HG02943 (cell line): Measurements from ENCODE around the gene ZNRF3.
"Not testable (repeated sequence)": the region's sequence is repeated elsewhere in the genome, so short reads cannot be mapped to it uniquely, and the experiment has no call there.

Experiments used
- ATAC-seq: cut with Tn5 transposase; IDR thresholded peaks from one replicate; pipeline ENCODE4 v1.9.1; 2021; ENCODE audit warnings: mild to moderate bottlenecking, low read depth, moderate library complexity; ENCODE audit not compliant: unreplicated experiment

The ZNRF3 gene

DNA sequence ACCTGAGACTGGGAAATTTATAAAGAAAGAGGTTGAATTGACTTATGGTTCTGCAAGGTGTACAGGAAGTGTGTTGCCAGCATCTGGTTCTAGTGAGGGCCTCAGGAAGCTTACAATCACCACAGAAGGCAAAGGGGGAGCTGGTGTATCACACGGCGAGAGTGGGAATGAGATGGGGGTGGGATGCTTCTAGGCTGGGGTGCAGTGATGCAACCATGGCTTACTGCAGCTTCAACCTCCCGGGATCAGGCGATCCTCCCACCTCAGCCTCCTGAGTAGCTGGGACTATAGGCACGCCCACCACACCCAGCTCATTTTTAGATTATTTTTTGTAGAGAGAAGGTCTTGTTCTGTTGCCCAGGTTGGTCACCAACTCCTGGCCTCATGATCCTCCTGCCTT, 117.3 kb downstream of the ZNRF3 start:
- ATAC-seq = no peak

DNA sequence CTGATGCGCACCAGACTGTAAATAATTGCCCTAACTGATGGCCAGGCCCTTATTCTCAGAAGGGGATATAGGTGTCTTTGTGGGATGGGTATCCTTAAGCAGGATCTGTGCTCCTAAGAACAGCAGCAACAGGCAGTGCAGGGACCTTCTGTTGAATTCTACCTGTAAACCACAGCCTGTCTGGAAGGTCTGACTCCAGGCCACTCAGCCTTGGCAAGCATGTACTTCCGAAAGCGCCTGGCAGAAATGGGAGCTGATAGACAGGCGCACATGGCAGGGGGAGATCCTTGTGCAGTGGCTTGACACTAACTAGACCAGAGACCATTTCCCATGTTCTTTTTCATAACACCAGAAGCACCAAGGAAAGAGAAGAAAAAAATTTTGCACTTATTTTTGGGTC, 119.2 kb downstream of the ZNRF3 start:
- ATAC-seq = no peak

DNA sequence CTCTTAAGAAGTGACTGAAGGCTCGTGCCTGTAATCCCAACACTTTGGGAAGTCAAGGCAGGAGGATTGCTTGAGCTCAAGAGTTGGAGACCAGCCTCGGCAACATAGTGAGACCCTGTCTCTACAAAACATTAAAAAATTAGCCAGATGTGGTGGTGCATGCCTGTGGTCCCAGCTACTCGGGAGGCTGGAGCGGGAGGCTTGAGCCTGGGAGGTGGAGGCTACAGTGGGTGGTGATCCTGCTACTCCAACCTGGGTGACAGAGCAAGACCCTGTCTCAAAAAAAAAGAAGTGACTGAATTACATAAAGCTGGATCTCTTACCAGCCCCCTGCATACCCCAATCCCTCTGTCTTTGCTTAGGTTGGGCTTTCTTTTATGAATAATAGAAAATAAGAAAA, 120.2 kb downstream of the ZNRF3 start:
- ATAC-seq = no peak

DNA sequence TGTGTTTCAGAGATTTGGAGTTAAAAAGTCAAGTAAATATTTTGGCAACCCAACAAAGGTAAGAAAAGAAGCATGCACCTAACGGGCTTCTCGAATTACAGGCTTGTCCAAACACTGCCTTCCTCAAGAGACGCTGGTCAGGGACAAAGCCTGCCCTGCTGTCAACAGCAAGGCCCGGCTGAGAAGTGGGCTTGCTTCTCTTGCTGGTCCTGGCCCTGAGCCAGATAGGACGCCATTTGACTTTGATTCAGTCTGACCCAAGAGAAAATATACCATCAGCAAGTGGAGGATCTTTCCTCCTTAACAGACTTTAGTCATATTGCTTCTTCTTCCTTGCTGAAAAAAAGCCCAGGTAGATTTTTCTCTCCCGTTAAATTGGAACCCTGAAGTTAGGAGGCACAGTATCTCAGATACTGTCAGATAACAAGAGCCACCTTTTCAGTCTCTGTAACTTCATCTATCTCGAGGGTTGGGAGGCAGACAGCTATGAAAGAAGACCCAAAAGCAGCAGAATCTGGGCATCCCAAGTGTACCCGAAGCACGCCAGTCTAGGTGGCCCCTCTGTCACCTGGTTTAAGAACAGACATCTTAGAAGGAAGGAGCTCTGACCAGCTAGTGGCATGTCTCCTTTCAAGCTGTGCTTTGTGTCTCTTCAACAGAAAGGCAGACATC, 120.7 kb downstream of the ZNRF3 start:
- no peak for ATAC-seq

DNA sequence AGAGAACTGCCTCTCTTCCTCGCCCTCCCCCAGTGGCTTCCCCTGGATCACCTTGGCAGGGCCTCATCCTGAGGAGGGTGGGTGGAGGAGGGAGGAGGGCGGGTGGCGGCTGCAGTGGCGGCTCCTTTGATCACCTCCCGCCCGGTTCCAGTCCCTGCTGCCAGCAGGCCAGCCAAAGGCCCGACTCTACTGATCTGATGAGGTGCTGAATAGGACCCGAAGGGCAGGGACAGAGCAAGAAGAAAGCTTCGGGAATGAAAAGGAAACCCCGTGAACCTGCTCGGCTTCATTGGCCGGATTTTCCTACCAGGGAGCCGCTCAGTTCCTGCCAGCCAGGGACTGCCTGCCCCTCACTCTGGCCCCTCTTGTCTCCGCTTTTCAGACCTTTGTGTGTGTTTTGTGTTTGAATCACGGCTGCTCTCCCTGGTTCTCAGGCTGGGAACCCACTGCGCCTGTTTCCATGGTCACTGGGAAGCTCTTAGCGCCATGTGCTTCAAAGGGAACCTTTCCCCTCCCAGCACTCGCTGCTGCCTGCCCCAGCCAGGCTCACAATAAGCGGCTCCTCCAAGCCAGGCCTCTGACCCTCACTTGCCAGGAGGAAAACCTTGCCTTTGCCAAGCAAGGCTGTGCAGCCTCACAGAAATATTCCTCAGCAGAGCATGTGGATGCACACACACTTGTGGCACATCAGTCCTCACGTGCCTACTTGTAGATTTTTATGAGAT, 121.4 kb downstream of the ZNRF3 start:
- ATAC-seq = no peak

DNA sequence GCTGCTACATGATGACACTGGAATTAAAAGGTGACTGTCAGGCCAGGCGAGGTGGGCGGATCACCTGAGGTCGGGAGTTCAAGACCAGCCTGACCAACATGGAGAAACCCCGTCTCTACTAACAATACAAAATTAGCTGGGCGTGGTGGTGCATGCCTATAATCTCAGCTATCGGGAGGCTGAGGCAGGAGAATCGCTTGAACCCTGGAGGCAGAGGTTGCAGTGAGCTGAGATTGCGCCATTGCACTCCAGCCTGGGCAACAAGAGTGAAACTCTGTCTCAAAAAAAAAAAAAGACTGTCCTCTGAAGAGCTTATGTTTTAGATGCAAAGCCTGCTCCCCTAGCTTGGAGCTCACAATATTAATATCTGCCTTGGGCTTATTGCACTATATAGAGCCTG, 122.4 kb downstream of the ZNRF3 start:
- not testable (repeated sequence) for ATAC-seq

DNA sequence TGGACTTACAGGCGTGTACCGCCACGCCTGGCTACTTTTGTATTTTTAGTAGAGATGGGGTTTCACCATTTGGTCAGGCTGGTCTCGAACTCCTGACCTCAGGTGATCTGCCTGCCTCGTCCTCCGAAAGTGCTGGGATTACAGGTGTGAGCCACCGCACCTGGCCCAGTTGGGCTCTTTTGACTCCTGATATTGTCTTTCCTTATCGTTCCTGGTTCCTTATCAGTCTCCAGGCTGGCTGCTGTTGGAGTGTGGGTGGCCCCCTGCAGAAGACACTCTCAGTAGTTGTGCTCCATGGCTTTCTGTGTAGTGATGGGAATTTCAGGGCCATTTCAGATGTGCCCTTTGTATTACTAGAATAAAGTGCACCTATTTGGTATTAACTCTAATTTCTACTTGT, 123.0 kb downstream of the ZNRF3 start:
- no peak for ATAC-seq

DNA sequence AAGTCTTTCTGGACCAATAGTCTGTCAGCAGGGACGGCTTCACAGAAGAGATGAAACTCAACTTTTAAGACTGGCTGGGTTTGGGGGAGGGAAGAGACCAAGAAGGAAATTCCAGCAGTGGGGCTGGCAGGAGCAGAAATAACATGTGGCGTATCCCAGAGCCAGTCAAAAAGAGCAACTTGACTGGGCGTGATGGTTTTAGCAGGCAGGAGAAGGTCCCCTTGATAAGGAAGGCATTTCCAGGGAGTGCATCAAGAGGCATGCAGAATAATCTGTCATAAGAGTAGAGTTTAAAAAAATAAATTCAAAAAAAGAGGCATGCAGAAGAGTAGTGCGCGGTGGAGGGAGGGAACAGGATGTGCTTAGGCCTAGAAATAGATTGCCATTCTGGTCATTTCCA, 125.8 kb downstream of the ZNRF3 start:
- ATAC-seq = no peak

DNA sequence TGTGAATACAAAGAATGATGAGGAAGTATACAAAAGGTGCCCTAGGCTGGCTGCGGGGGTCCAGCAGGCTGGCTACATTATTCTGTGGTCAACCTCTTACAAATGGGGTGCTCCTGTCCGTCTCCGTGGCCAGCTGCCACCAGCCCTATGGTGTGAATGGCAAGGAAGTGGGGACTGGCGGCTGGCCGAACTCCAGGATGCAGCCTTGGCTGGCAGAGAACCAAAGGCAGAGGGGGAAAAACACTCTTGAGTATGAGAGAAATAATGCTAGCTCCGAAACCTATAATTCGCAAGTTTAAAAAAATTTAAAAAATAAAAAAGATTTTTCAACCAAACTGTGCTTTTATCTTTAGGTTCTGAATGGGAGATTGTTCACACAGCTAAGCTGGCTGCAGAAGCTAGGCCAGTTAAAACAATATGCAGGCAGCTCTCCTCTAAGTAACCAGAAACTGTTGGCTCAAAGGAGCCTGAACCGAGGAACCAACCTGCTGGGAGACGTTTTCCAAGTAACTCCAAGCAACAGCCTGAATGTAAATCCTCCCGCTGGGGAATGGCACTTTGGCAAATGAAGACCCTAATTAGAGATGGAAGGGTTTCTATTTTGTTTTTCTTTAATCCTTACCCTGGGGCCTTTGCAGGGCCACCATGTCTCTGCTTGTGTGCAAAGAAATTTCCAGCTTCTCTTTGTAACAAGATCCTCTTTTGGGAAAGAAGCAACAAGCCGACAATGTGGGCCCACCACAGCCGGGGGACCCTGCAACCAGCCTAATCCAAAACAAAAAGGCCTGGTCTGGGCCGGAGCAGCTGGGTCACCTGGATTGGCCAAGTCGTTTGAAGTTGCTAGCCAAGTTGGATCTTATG, 128.1 kb downstream of the ZNRF3 start:
- ATAC-seq = no peak

DNA sequence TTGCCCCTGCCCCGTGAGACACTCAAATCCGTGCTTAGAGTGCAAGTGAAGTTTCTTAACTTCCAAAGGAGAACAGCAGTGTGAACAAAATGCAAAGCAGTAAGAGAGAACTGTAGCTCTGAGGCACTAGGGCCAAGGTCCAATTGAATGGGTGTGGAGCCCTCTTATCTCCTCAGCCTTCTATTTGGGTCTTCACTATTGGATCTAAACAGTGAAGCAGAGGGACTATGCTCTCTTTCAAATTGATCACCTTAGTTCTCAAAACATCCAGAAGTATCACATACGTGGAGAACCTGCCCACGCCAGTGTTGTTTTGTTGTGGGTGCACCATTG, 128.7 kb downstream of the ZNRF3 start:
- ATAC-seq = no peak

DNA sequence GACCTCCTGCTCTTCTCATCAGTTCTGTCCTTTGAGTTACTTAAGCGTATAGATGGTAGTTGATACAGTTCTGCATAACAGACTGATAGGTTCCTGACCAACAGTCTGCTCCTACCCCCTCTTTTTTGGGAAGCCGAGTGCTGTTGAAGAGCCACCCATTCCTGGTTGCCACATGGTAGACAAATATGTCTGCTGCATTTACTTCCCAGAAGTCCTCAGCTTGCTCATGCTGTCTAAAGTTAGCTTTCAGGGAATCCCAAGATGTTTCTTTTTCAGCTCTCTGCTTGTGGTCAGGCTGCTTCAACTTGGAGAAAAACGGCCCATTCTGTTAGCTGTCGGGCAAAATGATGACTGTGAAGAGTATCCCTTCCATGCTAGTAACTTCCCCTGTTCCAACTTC, 129.6 kb downstream of the ZNRF3 start:
- no peak for ATAC-seq

DNA sequence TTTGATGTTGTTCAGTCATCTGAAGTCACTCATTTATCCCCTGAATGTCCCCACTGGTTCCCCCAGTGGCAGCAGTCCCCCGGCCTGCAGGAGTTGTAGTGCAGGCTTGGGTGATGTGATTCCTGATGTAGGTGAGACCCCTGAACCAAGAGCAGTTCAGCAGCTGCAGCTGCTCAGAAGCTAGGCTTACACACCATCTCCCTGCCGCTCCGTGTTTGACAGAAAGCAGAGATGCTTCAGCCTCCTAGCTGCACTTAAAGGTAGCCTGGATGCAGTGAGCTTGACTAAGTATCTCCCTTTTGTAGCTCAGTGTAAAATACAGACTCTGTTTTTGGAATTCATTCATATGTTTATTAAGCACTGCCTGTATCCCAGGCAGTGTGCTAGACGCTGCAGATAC, 130.9 kb downstream of the ZNRF3 start:
- ATAC-seq = no peak

DNA sequence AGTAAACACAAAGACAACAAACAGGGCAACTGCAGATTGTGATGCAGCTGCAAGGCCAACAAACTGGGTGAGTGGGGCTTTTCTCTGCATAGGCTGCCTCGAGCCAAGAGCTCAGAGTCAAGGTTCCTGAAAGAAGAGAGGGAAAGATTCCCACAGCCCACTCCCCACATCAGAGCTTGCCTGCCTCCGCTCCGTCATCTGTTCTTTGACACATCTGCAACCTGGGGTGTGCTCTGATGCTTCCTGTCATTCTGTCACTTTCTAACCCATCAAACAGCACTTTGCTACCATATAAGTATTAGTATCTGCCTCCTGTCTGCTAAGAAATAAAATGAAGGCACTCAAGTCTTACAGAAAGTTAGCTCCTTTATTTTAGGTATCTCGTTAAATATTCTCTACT, 131.4 kb downstream of the ZNRF3 start:
- no peak for ATAC-seq

DNA sequence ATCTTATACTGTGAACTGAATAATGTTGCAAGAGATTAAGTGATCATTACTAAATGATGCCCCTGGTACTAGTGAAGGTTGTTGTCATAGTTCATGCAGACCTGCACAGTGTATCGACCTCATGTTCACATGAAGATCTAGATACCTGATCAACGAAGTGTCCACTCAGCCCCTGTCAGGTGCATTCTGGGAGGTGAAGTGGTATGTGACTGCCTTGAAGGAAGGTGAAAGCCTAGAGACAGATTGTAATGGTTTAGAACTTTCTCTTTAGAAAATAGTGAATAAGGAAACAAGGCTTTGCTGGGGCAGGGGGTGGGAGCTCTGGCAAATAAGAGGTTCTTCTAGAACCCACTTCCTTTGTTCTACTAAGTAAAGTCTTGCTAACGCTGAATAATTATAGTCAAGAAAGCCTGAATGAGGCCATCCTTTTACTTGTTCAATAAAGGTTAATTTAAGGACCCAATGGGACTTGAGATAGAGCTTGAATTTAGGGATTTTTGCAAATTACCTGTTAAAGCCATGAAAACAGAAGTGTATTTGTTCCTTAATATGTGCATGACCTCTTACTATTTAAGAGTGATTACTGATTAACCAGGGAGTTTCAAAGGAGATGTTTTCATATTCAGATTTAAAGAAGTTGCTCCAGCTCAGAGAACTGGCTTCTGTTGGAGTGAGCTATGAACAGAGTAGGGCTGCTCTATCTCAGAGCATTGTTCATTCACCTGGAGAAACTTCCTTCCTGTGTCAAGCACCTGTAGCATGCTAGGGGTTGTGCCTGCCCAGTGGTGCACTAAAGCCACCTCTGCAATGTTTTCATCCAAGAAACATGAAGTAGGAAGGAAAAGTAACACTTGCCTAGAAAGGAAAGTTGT, 132.9 kb downstream of the ZNRF3 start:
- no peak for ATAC-seq

DNA sequence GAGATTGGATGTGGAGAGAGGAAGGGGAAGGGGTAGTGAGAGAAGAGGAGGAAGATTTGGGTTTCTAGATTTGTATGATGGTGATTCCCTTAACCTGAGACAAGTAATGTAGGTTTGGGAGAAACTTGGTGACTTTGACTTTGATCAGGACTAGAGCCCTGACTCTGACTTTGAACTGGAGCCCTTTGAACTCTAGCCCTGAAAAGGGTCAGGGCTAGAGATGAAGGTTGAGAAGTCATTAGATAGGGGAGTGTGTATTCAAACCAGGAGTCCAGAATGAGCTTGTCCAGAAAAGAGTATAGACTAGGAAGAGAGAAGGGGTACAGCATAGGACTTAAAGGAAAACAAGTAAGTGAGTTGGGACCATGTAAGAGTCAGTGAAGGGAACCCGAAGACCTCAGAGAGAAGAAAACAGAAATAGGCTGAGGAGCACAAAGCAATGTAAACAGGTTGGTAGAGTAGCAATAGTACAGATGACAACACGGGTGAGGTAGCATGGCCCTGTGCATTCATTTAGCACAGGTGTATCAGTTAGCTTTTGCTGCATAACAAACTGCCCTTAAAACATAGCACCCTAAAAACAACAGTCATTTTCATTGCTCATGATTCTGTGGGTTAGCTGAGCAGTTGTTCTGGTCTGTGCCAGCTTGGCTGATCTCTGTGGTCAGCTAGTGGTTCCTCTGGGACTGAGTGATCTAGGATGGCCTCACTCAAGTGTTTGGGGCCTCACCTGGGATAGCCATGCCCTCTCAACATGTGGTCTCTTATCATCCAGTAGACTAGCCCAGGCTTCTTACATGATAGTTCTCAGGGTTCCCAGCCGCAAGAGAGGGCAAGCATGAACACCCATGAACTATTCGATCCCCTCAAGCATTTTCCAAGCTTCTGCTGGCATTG, 135.2 kb downstream of the ZNRF3 start:
- no peak for ATAC-seq

DNA sequence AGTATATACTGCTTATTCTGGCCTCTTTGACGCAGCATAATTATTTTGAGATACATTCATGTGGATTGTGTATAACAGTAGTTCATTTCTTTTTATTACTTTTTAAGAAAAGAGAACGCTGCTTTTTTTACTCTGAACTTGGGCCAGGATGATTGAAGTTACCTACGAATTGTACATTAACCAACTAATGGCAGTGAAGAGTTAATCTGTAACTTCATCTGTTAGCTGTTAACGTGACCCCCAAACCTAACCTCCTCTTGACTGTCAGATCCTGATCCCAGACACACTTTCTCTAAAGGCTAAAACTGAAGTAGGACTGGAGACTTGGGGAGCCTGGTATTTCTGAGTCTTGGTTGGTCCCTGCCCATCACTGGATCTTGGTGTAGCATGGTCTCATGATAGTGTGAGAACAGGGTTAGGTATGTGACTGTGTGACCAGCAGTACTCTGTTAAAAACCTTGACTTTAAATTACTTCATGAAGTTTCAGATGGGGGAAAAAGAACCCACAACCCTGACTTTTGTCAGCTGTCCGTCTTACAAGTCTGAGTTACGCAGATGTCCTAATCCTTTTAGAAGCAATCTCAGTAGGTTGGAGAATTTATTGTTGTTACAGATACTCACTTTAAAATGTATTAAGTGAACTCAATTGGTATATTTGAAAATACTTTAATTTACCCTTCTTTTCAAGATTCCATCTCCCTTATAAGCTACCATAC, 138.9 kb downstream of the ZNRF3 start:
- no peak for ATAC-seq

DNA sequence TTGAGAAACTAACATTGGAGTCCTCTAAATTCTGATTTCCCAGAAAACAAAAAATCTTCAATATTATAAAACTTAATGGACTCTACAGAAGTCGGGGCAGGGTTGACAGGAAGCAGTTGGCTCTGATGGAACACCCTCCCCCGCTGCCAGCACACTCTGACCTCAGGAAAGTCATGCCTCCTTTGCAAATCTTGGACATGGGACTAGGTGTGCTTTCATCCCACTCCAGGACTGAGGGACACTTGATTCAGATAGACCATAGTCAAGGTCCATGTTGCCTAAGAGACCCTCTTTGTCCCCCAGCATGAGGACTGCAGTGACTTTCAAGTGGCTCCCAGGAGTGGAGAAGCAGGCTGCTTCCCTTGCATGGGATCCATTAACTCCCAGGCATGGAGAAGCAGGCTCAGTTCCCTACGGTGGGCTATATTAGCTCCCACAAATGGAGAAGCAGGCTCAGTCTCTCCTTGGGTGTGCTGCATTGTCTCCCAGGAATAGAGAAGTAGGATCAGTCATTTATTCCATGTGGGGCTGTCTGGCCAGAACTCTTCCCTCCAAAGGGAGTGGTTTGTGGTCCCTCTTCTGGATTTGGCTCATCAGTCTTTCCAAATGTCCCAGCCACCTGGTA, 139.9 kb downstream of the ZNRF3 start:
- no peak for ATAC-seq

DNA sequence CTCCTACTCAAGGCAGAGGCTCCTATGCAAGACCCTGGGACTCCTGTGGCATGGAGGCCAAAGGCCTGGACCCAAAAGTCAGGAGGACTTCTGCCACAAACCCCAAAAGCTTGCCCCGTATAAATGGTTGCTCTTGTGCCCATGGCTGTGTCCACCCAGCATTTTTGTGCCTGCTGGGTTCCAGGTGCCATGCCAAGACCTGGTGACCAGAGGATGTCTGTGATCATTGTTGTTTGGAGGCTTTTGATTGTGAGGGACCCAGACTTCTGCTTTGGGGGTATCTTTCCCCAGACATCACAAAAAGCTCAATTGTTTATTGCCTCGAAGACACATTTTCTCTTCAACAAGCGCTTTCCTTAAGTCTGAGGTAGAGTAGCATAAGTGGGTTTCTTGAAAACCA, 143.2 kb downstream of the ZNRF3 start:
- ATAC-seq = no peak

DNA sequence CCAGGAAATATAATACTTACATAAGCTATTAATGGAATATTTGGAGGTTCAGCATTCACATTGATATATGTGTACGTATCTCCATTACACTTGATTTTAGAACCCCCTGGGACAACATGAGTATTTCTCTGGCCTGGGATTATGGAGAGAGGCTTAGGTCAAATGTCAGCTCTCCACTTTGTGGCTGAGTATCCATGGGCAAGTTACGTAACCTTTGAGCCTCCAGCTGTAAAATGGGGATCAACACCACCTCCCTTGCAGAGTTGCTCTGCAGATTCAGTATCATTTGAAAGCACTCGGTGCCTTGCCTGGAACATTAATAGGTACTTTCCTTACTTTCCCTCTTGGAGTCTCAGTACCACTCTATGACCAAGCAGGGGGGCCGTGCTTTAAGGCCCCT, 145.1 kb downstream of the ZNRF3 start:
- ATAC-seq = no peak
